HCT116 (cell line): ENCODE results near the gene INIP.

Experiments used
- CTCF ChIP-seq, 3 experiments: fragments of 200-600 bp in 1 of 3; sonication (generic) in 1 of 3; IDR thresholded peaks in 2 of 3; conservative IDR thresholded peaks in 1 of 3; 2 replicates each; pipeline ENCODE4 v1.5.1; 2012 to 2017; ENCODE audit warnings: low read depth in 2 of 3, low read length in 2 of 3, antibody characterized with exemption in 1 of 3, borderline replicate concordance in 1 of 3, control low read depth in 1 of 3, mild to moderate bottlenecking in 1 of 3, mixed read lengths in 1 of 3, mixed run types in 1 of 3, moderate library complexity in 1 of 3; ENCODE audit not compliant: insufficient read depth in 1 of 3
- JUND ChIP-seq: IDR thresholded peaks from 2 replicates; pipeline ENCODE4 v1.6.1; 2012
- RAD21 ChIP-seq: IDR thresholded peaks from 2 replicates; pipeline ENCODE4 v1.6.1; 2012; ENCODE audit warnings: low read depth, mild to moderate bottlenecking
- REST ChIP-seq: IDR thresholded peaks from 2 replicates; pipeline ENCODE4 v1.6.1; 2012; ENCODE audit warnings: low read depth
- SP1 ChIP-seq: IDR thresholded peaks from 2 replicates; pipeline ENCODE4 v1.6.1; 2012; ENCODE audit warnings: low read depth
- SRF ChIP-seq: IDR thresholded peaks from 2 replicates; pipeline ENCODE4 v1.6.1; 2012; ENCODE audit warnings: low read depth
- TF ChIP-seq, protein P1 (sequence below): IDR thresholded peaks from 2 replicates; pipeline ENCODE4 v1.6.1; 2012

DNA sequence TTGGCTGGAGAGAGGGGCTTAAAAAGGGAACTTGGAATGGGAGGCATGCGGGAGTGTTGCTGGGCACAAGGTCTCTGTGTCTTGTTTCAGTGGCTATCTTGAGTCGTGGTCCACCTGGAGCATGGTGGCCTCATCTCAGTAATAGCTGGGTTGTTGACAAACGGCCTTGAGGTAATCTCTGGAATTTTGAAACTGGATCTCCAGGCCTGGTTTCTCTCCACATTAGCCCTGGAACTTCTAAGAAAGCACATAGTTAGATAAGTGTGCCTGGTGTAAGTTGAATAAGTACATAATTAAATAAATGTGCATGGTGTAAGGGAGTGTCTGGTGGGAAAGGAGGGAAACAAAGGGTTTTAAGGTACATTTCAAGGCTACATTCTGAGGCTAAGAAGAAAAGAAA lies 62.2 kb downstream of the INIP start:
- no peak for TF ChIP-seq JUND
- TF ChIP-seq REST: no peak
- TF ChIP-seq, protein P1, sequence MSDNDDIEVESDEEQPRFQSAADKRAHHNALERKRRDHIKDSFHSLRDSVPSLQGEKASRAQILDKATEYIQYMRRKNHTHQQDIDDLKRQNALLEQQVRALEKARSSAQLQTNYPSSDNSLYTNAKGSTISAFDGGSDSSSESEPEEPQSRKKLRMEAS: no peak
- no peak for TF ChIP-seq CTCF (IDR thresholded peaks at IDR 0.05 in 2 of 3, conservative IDR thresholded peaks at IDR 0.05 in 1 of 3; ENCODE audit: borderline replicate concordance in 1 of 3, insufficient read depth in 1 of 3, low read depth in 2 of 3, low read length in 2 of 3)
- TF ChIP-seq SRF: no peak
- TF ChIP-seq SP1: no peak
- TF ChIP-seq RAD21: no peak
